Measurements from ENCODE around the gene ULBP3. TPM values are rescaled to one million over a fixed set of nuclear protein-coding genes. Genes with fewer than 3 reads are reported as not detected.
A peak's percentile ranks its signal among the peaks of the same experiment; 100 is the strongest.
"Not testable (repeated sequence)": the region's sequence is repeated elsewhere in the genome, so short reads cannot be mapped to it uniquely, and the experiment has no call there.

ULBP3 gene
- total and polyA plus RNA-seq, 2 donors: 0.48 to 1.1 TPM

DNA sequence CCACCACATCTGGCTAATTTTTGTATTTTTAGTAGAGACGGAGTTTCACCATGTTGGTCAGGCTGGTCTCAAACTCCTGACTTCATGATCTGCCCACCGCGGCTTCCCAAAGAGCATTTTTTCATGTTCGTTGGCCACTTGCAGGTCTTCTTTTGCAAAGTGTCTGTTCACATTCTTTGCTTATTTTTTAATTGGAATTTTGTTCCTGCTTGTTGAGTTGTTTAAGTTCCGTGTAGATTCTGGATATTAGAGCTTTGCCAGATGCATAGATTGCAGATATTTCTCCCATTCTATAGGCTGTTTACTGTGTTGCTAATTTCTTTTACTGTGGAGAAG is 51.8 kb downstream of the ULBP3 start:
- H3K27me3 ChIP-seq (ENCODE audit: control insufficient read depth in 2 of 2, insufficient read depth in 1 of 2, low read length in 1 of 2): peaks cover 17 to 63% of the 10 kb centered on the region in 2 donors
- not testable (repeated sequence) for H3K4me3 ChIP-seq (ENCODE audit: low read length in 2 of 2)

DNA sequence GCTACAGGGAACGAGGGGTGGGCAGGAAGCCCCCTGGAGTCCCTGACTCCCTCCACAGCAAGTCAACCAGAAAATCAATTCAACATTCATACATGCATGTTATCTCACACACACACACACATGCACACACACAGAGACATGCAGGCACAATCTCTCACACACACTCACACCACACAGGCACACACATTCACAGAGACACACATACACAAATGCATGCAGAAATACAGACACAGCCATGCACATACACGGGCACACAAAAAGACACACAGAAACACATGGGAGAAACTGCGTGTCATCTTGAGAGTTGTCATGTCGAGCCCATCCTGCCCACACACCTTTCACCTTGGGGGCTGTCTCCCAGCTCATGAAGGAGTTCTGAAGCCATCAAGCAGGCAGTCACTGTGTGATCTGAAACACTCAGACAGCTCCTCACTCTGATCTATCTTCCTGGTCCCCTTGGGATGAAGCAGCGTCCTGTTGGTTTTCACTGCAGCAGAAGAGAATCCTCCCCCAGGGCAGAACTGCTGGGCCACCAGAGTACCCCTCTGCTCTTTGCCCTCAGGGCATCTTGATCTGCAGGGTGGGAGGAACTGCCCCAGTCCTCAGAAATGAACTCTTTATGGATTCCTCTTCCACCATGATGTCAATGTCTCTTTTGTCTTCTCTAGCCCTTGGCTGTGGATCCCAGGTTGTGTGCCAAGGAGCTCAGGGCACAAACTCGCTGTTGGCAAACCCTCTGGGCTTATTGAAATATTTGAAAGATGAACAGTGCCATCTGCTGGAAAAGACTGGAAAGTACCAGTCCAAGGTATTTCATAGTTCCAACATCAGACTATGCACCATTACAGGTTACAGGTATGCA is 52.4 kb downstream of the ULBP3 start:
- DNase-seq (ENCODE audit: low read depth in 6 of 9, low spot score in 9 of 9): peak in 8 of 9 donors; percentile 30 to 85 (median 64)
- no peak overlapping the region for H3K27ac ChIP-seq (ENCODE audit: low read depth in 1 of 2, low read length in 1 of 2)

More for the DNA sequence above, 51.8 kb downstream of the ULBP3 start:
- H3K4me1 ChIP-seq (ENCODE audit: control insufficient read depth in 2 of 2, insufficient read depth in 2 of 2, low read length in 2 of 2); H3K9me3 ChIP-seq (ENCODE audit: control insufficient read depth in 2 of 2, insufficient read depth in 1 of 2, low read length in 1 of 2); H3K27ac ChIP-seq (ENCODE audit: low read depth in 1 of 2, low read length in 1 of 2); H3K36me3 ChIP-seq (ENCODE audit: control insufficient read depth in 2 of 2, insufficient read depth in 2 of 2, low read length in 1 of 2); DNase-seq (ENCODE audit: low read depth in 6 of 9, low spot score in 9 of 9): not testable (repeated sequence)
- 7% methylated on average over 5 of the region's 5 CpGs for WGBS

DNA sequence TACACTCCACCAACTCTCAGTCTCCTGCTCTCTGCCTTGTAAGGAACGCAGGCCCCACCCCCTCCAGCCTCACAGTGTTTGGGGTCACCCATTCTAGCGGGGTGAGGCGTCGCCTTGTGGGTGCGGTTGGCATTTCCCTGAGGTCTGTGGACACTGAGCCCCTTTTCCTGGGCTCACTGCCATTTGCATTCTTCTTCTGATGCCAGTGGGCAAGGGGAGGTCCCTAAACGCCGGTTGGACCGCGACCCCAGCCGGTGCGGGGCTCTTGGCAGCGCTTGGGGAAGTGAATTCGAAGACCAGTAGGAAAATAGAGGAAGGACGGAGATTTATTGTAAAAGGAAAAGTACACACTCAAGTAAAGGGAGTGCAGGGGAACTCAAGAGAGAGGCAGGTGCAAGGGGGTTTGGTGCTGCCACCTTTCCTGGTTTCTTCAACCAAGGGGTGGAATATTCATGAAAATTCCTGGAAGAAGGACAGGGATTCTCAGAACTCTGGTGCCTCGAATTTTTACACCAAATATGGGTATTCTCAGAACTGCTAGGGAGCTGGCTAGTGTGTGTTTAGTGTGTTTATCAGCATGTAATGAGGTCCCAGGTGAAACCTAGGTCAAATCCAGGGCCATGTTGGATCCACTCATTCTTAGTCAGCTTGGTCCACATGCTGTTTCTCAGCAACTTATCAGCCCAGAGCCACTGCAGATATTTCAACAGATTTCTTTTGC is 53.5 kb downstream of the ULBP3 start:
- not testable (repeated sequence) for H3K4me3 ChIP-seq (ENCODE audit: low read length in 2 of 2); DNase-seq (ENCODE audit: low read depth in 6 of 9, low spot score in 9 of 9); H3K36me3 ChIP-seq (ENCODE audit: control insufficient read depth in 2 of 2, insufficient read depth in 2 of 2, low read length in 1 of 2); H3K9me3 ChIP-seq (ENCODE audit: control insufficient read depth in 2 of 2, insufficient read depth in 1 of 2, low read length in 1 of 2); H3K4me1 ChIP-seq (ENCODE audit: control insufficient read depth in 2 of 2, insufficient read depth in 2 of 2, low read length in 2 of 2); H3K27ac ChIP-seq (ENCODE audit: low read depth in 1 of 2, low read length in 1 of 2)
- 4% methylated on average over 15 of the region's 15 CpGs for WGBS
- peaks cover 20 to 76% of the 10 kb centered on the region in 2 donors for H3K27me3 ChIP-seq (ENCODE audit: control insufficient read depth in 2 of 2, insufficient read depth in 1 of 2, low read length in 1 of 2)

More for the DNA sequence above, 52.4 kb downstream of the ULBP3 start:
- no peaks in the 10 kb centered on the region for H3K4me1 ChIP-seq (ENCODE audit: control insufficient read depth in 2 of 2, insufficient read depth in 2 of 2, low read length in 2 of 2)
- peaks cover 20 to 69% of the 10 kb centered on the region in 2 donors for H3K27me3 ChIP-seq (ENCODE audit: control insufficient read depth in 2 of 2, insufficient read depth in 1 of 2, low read length in 1 of 2)
- no peaks in the 10 kb centered on the region for H3K36me3 ChIP-seq (ENCODE audit: control insufficient read depth in 2 of 2, insufficient read depth in 2 of 2, low read length in 1 of 2)
- no peaks in the 10 kb centered on the region for H3K9me3 ChIP-seq (ENCODE audit: control insufficient read depth in 2 of 2, insufficient read depth in 1 of 2, low read length in 1 of 2)
- no peak overlapping the region for H3K4me3 ChIP-seq (ENCODE audit: low read length in 2 of 2)
- 23% methylated on average over 6 of the region's 6 CpGs for WGBS

DNA sequence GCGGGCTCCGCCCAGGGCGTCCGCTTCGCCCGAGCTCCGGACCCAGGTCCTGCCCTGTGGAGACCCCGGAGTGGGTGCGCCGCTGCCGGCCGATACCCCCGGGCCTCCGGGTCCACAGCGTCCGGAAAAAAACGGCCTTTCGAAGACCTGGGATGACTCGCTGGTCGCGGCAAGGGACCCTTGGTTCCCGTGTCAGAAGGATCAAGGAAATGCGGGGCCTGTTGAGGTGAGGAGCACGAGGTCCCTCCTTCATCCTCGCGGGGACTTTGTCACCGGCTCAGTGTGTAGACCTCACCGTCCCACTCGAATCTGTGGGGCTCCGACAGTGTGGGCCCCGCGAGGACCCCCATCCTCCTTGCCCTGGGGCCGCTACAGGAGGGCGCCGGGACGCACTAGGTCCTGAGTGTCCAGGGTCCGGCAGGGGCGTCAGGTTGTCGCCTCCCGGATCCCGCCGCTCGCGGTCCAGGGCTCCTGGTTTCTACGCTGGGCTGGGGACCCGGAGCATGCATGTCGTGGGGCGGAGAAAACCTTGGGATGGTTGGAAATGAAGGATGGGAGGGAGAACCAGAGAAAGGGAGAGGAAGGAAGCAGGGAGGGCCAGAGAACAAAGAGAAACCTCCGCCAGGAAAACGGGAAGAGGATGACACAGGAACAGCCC is 54.2 kb downstream of the ULBP3 start:
- H3K27me3 ChIP-seq (ENCODE audit: control insufficient read depth in 2 of 2, insufficient read depth in 1 of 2, low read length in 1 of 2): peaks cover 25 to 82% of the 10 kb centered on the region in 2 donors
- 6% methylated on average over 47 of the region's 50 CpGs for WGBS
- H3K27ac ChIP-seq (ENCODE audit: low read depth in 1 of 2, low read length in 1 of 2); H3K4me3 ChIP-seq (ENCODE audit: low read length in 2 of 2); DNase-seq (ENCODE audit: low read depth in 6 of 9, low spot score in 9 of 9); H3K4me1 ChIP-seq (ENCODE audit: control insufficient read depth in 2 of 2, insufficient read depth in 2 of 2, low read length in 2 of 2); H3K9me3 ChIP-seq (ENCODE audit: control insufficient read depth in 2 of 2, insufficient read depth in 1 of 2, low read length in 1 of 2); H3K36me3 ChIP-seq (ENCODE audit: control insufficient read depth in 2 of 2, insufficient read depth in 2 of 2, low read length in 1 of 2): not testable (repeated sequence)

DNA sequence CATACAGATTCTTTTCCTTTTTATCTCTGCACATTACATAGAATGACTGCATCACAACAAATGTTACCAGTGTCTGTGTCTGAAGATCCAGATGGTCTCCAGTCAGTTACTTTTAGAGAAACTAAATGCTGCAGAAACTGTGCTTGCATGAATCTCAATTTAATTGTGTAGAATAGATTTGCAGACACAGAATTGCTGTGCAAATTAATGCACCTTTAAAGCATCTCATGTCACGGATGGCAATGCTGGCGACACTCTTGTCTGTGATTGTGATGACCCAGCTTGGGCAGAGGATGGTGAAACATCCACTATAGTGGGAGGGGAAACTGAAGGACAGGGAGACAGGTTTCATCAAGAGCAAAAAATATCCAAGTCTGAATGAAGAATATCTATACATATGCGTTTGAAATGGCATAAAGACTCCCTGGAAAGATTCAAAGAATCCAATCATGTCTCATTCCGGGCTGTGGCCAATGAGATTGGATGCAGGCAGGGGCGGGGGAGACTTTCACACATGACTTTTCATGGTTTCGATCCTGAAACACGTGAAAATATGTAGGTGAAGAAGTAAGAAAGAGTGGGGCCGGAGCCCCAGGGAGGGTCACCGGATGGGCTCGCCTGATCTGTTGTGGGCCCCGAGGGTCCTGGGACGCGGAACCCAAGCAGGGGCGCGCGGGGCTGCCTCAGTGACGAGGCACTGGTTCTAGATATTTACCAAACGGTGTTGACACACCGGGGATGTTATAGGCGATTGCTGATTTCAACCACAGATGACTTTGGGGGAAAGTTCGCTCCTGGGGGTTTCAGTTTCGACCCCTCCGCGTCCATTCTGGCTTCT is 54.9 kb downstream of the ULBP3 start:
- WGBS: 13% methylated on average over 12 of the region's 24 CpGs
- not testable (repeated sequence) for H3K4me3 ChIP-seq (ENCODE audit: low read length in 2 of 2); H3K36me3 ChIP-seq (ENCODE audit: control insufficient read depth in 2 of 2, insufficient read depth in 2 of 2, low read length in 1 of 2); H3K27ac ChIP-seq (ENCODE audit: low read depth in 1 of 2, low read length in 1 of 2); H3K4me1 ChIP-seq (ENCODE audit: control insufficient read depth in 2 of 2, insufficient read depth in 2 of 2, low read length in 2 of 2); H3K9me3 ChIP-seq (ENCODE audit: control insufficient read depth in 2 of 2, insufficient read depth in 1 of 2, low read length in 1 of 2); DNase-seq (ENCODE audit: low read depth in 6 of 9, low spot score in 9 of 9)
- peaks cover 28 to 84% of the 10 kb centered on the region in 2 donors for H3K27me3 ChIP-seq (ENCODE audit: control insufficient read depth in 2 of 2, insufficient read depth in 1 of 2, low read length in 1 of 2)

DNA sequence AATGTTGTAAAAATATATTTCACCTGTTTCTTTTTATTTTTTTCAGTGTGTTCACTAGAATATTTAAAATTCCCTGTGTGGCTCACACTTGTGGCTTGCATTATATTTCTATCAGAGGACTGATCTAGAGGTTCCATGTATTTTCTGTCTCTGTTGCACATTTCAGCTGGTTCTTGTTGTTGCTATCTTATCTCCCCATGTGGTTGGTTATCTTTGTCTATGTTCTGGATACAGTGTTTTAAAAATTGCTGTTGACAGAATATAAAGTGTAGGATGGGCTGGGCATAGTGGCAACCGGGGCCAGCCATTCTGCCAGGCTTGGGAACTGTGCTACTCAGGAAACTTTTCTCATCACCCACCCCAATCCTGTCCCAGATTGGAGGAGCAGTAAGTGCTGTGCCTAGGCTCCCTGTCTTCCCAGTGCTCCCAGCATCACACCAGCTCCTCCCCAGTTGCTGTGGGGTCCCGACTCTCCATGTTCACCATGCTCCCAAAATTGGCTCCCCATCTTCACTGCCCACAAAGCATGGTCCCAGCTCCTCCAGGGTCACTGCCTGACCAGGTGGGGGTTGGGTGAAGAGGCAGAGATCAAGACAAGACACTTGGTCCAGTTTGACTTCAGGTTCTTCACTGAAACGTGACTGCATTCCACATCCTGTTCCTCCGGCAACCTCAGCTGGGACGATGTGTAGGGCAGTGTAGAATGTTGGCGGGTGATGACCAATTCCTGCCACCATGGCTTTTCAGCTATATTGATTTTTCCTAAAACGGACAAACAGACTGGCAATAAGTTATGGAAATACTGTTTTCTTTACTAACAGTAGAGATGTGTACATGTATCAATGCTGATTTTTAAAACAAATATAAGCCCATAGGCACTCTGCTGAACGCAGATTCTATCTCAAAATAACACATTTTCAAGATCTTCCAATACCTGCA is 55.8 kb downstream of the ULBP3 start:
- H3K27me3 ChIP-seq (ENCODE audit: control insufficient read depth in 2 of 2, insufficient read depth in 1 of 2, low read length in 1 of 2): peaks cover 31 to 87% of the 10 kb centered on the region in 2 donors
- H3K36me3 ChIP-seq (ENCODE audit: control insufficient read depth in 2 of 2, insufficient read depth in 2 of 2, low read length in 1 of 2): not testable (repeated sequence)
- 36% methylated on average over 8 of the region's 8 CpGs for WGBS

More for the DNA sequence above, 55.8 kb downstream of the ULBP3 start:
- H3K27ac ChIP-seq (ENCODE audit: low read depth in 1 of 2, low read length in 1 of 2); DNase-seq (ENCODE audit: low read depth in 6 of 9, low spot score in 9 of 9); H3K4me1 ChIP-seq (ENCODE audit: control insufficient read depth in 2 of 2, insufficient read depth in 2 of 2, low read length in 2 of 2); H3K9me3 ChIP-seq (ENCODE audit: control insufficient read depth in 2 of 2, insufficient read depth in 1 of 2, low read length in 1 of 2); H3K4me3 ChIP-seq (ENCODE audit: low read length in 2 of 2): not testable (repeated sequence)

Data from thymus (tissue), 11 donors.